Panc1 (cell line): ENCODE data around the gene ZNF629.

Experiments used
- POLR2AphosphoS5 ChIP-seq: IDR thresholded peaks from 2 replicates; pipeline ENCODE4 v1.6.1; 2012; ENCODE audit warnings: mild to moderate bottlenecking, low read depth, low read length, moderate library complexity
- SIN3A ChIP-seq: IDR thresholded peaks from 2 replicates; pipeline ENCODE4 v1.6.1; 2012; ENCODE audit warnings: low read depth, mild to moderate bottlenecking, low read length, moderate library complexity, borderline replicate concordance; ENCODE audit not compliant: insufficient read depth
- TCF7L2 ChIP-seq: IDR thresholded peaks from 2 replicates; pipeline ENCODE4 v1.6.1; 2011; ENCODE audit warnings: mild to moderate bottlenecking, low read depth, low read length, inconsistent platforms
- TF ChIP-seq, protein P1 (sequence below): fragments of 450-650 bp; IDR thresholded peaks from 2 replicates; pipeline ENCODE4 v1.5.1; 2017; ENCODE audit warnings: mild to moderate bottlenecking
- TF ChIP-seq, protein P2 (sequence below), 2 experiments: IDR thresholded peaks; 2 replicates each; pipeline ENCODE4 v1.6.1; 2011 to 2012; ENCODE audit warnings: low read depth in 2 of 2, control low read depth in 1 of 2, low read length in 1 of 2, mild to moderate bottlenecking in 1 of 2, moderate library complexity in 1 of 2; ENCODE audit not compliant: insufficient read depth in 1 of 2

- TF ChIP-seq, protein P1, sequence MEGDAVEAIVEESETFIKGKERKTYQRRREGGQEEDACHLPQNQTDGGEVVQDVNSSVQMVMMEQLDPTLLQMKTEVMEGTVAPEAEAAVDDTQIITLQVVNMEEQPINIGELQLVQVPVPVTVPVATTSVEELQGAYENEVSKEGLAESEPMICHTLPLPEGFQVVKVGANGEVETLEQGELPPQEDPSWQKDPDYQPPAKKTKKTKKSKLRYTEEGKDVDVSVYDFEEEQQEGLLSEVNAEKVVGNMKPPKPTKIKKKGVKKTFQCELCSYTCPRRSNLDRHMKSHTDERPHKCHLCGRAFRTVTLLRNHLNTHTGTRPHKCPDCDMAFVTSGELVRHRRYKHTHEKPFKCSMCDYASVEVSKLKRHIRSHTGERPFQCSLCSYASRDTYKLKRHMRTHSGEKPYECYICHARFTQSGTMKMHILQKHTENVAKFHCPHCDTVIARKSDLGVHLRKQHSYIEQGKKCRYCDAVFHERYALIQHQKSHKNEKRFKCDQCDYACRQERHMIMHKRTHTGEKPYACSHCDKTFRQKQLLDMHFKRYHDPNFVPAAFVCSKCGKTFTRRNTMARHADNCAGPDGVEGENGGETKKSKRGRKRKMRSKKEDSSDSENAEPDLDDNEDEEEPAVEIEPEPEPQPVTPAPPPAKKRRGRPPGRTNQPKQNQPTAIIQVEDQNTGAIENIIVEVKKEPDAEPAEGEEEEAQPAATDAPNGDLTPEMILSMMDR, result no peak
- TF ChIP-seq, protein P2, sequence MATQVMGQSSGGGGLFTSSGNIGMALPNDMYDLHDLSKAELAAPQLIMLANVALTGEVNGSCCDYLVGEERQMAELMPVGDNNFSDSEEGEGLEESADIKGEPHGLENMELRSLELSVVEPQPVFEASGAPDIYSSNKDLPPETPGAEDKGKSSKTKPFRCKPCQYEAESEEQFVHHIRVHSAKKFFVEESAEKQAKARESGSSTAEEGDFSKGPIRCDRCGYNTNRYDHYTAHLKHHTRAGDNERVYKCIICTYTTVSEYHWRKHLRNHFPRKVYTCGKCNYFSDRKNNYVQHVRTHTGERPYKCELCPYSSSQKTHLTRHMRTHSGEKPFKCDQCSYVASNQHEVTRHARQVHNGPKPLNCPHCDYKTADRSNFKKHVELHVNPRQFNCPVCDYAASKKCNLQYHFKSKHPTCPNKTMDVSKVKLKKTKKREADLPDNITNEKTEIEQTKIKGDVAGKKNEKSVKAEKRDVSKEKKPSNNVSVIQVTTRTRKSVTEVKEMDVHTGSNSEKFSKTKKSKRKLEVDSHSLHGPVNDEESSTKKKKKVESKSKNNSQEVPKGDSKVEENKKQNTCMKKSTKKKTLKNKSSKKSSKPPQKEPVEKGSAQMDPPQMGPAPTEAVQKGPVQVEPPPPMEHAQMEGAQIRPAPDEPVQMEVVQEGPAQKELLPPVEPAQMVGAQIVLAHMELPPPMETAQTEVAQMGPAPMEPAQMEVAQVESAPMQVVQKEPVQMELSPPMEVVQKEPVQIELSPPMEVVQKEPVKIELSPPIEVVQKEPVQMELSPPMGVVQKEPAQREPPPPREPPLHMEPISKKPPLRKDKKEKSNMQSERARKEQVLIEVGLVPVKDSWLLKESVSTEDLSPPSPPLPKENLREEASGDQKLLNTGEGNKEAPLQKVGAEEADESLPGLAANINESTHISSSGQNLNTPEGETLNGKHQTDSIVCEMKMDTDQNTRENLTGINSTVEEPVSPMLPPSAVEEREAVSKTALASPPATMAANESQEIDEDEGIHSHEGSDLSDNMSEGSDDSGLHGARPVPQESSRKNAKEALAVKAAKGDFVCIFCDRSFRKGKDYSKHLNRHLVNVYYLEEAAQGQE (IDR thresholded peaks at IDR 0.05; ENCODE audit: insufficient read depth in 1 of 2, low read depth in 2 of 2, low read length in 1 of 2), result no peak
- TF ChIP-seq SIN3A (no peak), POLR2AphosphoS5 (no peak; the same call in 1 of the 2 replicates), TCF7L2 (no peak)
These were observed 9.3 kb downstream of the ZNF629 start for GRCh38 chr16:30777591-30778297.
